Ovary (tissue), 9 donors: ENCODE results near the gene IFIT1B. TPM values are rescaled to one million over a fixed set of nuclear protein-coding genes. Genes with fewer than 3 reads are reported as not detected.

Experiments
- DNase-seq, 5 donors: peaks; one replicate each; pipeline ENCODE4 v3.0.0-alpha.2; 2019 to 2020
- H3K27ac ChIP-seq, 2 donors: fragments of 200-600 bp; one replicate each; pipeline versions ENCODE4 v1.5.1 to v1.8.0; 2019 to 2022
- H3K27me3 ChIP-seq: fragments of 200-600 bp; one replicate; pipeline ENCODE4 v1.8.0; 2022
- H3K36me3 ChIP-seq: fragments of 200-600 bp; sonication (generic); one replicate; pipeline ENCODE4 v1.5.1; 2019
- H3K4me1 ChIP-seq: one replicate; pipeline ENCODE4 v1.8.1; 2013; ENCODE audit warnings: mild to moderate bottlenecking, moderate library complexity; ENCODE audit not compliant: insufficient read depth
- H3K4me3 ChIP-seq: fragments of 200-600 bp; sonication (generic); one replicate; pipeline ENCODE4 v1.5.1; 2017
- H3K9me3 ChIP-seq, 2 donors: fragments of 200-600 bp in 1 of 2; sonication (generic) in 1 of 2; one replicate each; pipeline versions ENCODE4 v1.5.1 to v1.8.1; 2013 to 2019; ENCODE audit warnings: mild to moderate bottlenecking in 1 of 2, moderate library complexity in 1 of 2
- CTCF ChIP-seq, 3 donors: fragments of 450-650 bp in 2 of 3; fragments of 200-600 bp in 1 of 3; IDR thresholded peaks; one replicate each; pipeline versions ENCODE4 v1.5.1 to v1.8.0; 2016 to 2022; ENCODE audit warnings: antibody characterized with exemption in 3 of 3, mild to moderate bottlenecking in 1 of 3
- EP300 ChIP-seq: sonication (generic); formaldehyde crosslinking; IDR thresholded peaks from one replicate; pipeline ENCODE4 v1.6.1; 2017; ENCODE audit warnings: antibody characterized with exemption
- POLR2A ChIP-seq: fragments of 450-650 bp; IDR thresholded peaks from one replicate; pipeline ENCODE4 v1.6.1; 2017; ENCODE audit warnings: antibody characterized with exemption, mild to moderate bottlenecking, moderate library complexity
- WGBS, 3 donors: extraction: QIAGEN DNeasy Blood & Tissue Kit in 1 of 3; methylation state at CpG; one replicate each; pipeline versions ENCODE4 v1.1.5 to v1.1.7; 2013 to 2017; 5-methylcytosine and 5-hydroxymethylcytosine counted together
- intact Hi-C, 4 donors: fragments of 100-400 bp; cut with DNase I; formaldehyde crosslinking; loops; one replicate each; pipeline versions ENCODE4 v1.11.0 to v1.15.1; 2022 to 2023
- polyA plus RNA-seq, 2 donors: library from polyadenylated mRNA; stranded (reverse); fragments of 200-250 nt in 1 of 2; fragments of 350-450 nt in 1 of 2; fragmentation: Illumina TruSeq in 1 of 2; extraction: RNeasy Lipid Tissue Mini Kit (QIAGEN cat#74804) in 1 of 2; gene quantifications; one replicate each; pipeline ENCODE4 v1.2.3, GENCODE V29; 2013 to 2014
- total RNA-seq, 7 donors: library from RNA; depleted of rRNA in 2 of 7; stranded (reverse); fragments of >200 nt in 2 of 7; fragmentation: NEBNext Ultra II Directional in 3 of 7; extraction: Animal tissue kit (Norgen Biotek cat#: 25700) in 3 of 7; gene quantifications; one replicate each; pipeline versions ENCODE4 v1.1.0 to v1.2.4, GENCODE V29; 2016 to 2023
- donor health status: DM: no; HTN: no; CAD: no; lungs with moderate emphysema.
- donor health status: DM: no; HTN: no; CAD: no.
- donor health status: Bipolar disorder and iron deficiency.
- donor health status: DM: yes; HTN: yes; CAD: no.
- donor health status: DM: no; HTN: no; CAD: no.
- donor health status: DM: yes; HTN: yes; CAD: no.

Gene IFIT1B
- total and polyA plus RNA-seq, 9 donors = 0.18 TPM; not detected in 8

DNA sequence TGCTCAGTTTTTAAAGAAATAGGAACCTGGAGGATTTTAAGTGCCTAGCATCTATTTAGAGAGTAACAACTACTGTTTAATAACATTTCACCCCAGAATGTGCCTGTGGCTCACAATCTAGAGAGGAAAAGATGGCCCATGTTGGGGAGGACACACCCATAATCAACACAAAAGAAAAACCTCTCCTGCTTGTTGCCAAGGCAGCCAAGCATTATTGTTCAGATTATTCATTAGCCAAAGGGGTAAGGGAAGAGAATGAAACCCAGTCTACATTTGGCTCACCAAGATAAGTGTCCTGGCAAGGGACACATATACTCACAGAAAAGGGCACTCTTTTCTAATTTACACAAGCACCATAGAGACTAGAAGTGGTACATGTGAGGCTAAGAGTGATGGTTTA is 17.7 kb upstream of the IFIT1B start:
- DNase-seq = no peak
- Histone ChIP-seq H3K4me3 (no peak overlapping the region), H3K36me3 (no peaks in the 10 kb centered on the region), H3K27ac (no peak overlapping the region), H3K4me1 (no peaks in the 10 kb centered on the region), H3K9me3 (no peaks in the 10 kb centered on the region), H3K27me3 (no peaks in the 10 kb centered on the region)
- TF ChIP-seq EP300 (no peak), CTCF (IDR thresholded peaks at IDR 0.05) (no peak), POLR2A (no peak)
- intact Hi-C loops = no loop called here

GRCh38 chr10:89362929-89363328 is 14.9 kb upstream of the IFIT1B start:
- H3K27ac ChIP-seq = no peak overlapping the region
- DNase-seq = no peak
- no peak overlapping the region for H3K4me3 ChIP-seq
- H3K36me3 ChIP-seq = no peaks in the 10 kb centered on the region
- H3K4me1 ChIP-seq = no peaks in the 10 kb centered on the region
- TF ChIP-seq CTCF (IDR thresholded peaks at IDR 0.05) (no peak), POLR2A (no peak), EP300 (no peak)
- intact Hi-C loops = no loop called here
- H3K9me3 ChIP-seq = no peaks in the 10 kb centered on the region
- H3K27me3 ChIP-seq = no peaks in the 10 kb centered on the region

DNA sequence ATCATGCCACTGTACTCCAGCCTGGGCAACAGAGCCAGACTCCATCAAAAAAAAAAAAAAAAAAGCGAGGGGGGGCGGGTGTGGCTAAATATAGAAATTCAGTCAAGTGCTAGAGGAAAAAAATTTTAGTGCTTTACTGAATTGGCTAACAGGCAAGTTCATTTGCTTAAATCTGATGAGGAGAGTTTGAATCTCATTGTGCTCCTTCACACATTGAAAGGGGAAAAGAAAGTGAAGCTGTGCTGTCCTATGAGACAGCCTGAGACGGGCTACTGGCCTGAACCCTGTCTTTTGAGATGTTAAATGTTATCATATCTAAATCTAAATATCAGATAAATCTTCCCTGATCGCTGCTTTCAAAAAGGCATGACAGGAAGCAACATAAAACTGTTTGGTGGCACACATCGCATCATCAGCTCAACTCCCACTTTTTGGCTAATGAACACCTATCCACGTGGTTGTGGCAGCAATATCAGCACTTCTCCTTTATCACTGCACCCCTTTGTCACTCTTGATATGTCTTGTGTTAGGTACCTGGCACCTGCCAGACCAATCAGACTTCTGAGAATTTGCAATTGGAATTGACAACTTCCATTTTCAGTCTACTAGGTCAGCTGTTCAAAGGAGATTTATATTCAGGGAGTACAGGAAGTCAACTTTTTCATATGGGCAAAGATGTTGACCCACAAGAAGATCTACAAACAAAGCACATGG is 14.0 kb upstream of the IFIT1B start:
- Histone ChIP-seq H3K4me3 (no peak overlapping the region), H3K27ac (no peak overlapping the region), H3K9me3 (no peaks in the 10 kb centered on the region), H3K4me1 (no peaks in the 10 kb centered on the region), H3K27me3 (no peaks in the 10 kb centered on the region), H3K36me3 (no peaks in the 10 kb centered on the region)
- intact Hi-C loops = no loop called here
- TF ChIP-seq CTCF (IDR thresholded peaks at IDR 0.05) (no peak), POLR2A (no peak), EP300 (no peak)
- no peak for DNase-seq
- WGBS, 3 donors = 87 to 90% (median 89%) methylated on average over 6 of the region's 6 CpGs

DNA sequence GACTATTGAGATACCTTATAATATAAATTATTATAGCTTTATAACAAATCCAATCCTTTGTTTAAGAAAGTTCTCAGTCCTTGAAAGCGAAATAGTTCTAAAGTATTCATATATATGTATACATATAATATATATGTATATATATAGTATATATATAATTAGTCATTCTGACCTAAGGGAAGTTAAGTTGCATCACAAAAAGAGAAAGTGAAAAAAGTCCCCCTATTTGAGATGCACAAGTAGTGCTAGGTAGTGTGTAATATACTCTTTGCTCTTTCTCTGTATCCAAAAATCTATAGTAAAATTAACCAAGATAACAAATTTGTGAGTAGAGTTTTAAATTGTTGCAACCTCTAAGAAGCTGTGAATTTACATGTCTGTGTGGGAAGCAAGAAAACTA is 13.3 kb upstream of the IFIT1B start:
- TF ChIP-seq EP300 (no peak), POLR2A (no peak), CTCF (IDR thresholded peaks at IDR 0.05) (no peak)
- H3K27me3 ChIP-seq = no peaks in the 10 kb centered on the region
- H3K36me3 ChIP-seq = no peaks in the 10 kb centered on the region
- peaks cover 4% of the 10 kb centered on the region for H3K4me1 ChIP-seq
- intact Hi-C loops = no loop called here
- no peak overlapping the region for H3K27ac ChIP-seq
- DNase-seq = no peak
- H3K9me3 ChIP-seq = no peaks in the 10 kb centered on the region
- H3K4me3 ChIP-seq = no peak overlapping the region
- 95 to 98% (median 97%) methylated on average over 1 of the region's 1 CpG for WGBS, 3 donors
